ENCODE results near the gene OR6X1. TPM values are rescaled to one million over a fixed set of nuclear protein-coding genes. Genes with fewer than 3 reads are reported as not detected.

OR6X1 gene
- total RNA-seq: not detected in 2 replicates

DNA sequence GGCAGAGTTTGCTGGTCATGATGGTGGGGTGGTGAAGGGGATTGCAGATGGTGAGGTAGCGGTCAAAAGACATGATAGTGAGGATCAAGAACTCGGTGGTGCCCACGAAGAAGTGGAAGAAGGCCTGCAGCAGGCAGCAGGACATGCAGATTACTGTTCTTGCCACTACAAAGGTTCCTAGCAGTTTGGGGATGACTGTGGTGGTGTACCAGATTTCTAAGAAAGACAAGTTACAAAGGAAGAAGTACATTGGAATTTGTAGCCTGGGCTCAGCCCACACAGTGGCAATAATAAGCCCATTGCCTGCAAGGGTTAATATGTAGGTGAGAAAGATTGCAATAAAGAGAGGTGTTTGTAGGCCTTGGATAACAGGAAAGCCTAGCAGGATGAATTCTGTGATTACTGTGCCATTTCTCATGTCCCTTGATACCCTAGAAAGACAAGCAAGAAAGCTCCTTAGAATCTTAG lies at the start of gene OR6X1:
Gene OR6X1, minus strand, starts transcription at position 418 of the 468 bp plus-strand sequence. Its CDS starts 0 bp downstream, at position 418.

GRCh38 chr11:123741159-123742030 lies 12.9 kb downstream of the OR6X1 start, which contains the start of gene ZNF202:
Gene ZNF202, minus strand, starts transcription at chr11:123741660. Its CDS starts 10,772 bp downstream, at chr11:123730888.

Other genes starting within 250 kb of the OR6X1 start
- not detected in 2 replicates for gene SCN3B, start 99.9 kb downstream of the OR6X1 start, total RNA-seq
- gene ZNF202, start 12.9 kb downstream of the OR6X1 start, total RNA-seq: 4.7 and 5.2 TPM in 2 replicates
- gene OR6M1, start 51.8 kb upstream of the OR6X1 start, total RNA-seq: not detected in 2 replicates
- gene TMEM225, start 131.2 kb upstream of the OR6X1 start, total RNA-seq: not detected in 2 replicates
- gene OR8D4, start 147.6 kb upstream of the OR6X1 start, total RNA-seq: not detected in 2 replicates
- gene OR4D5, start 185.1 kb upstream of the OR6X1 start, total RNA-seq: not detected in 2 replicates
- gene OR6T1, start 189.3 kb upstream of the OR6X1 start, total RNA-seq: not detected in 2 replicates
- gene OR10S1, start 223.3 kb upstream of the OR6X1 start, total RNA-seq: not detected in 2 replicates
- not detected in 2 replicates for gene OR10G6, start 240.6 kb upstream of the OR6X1 start, total RNA-seq

All from bronchus fibroblast of lung (primary cell).